Measurements from ENCODE around the gene ALG14. TPM values are rescaled to one million over a fixed set of nuclear protein-coding genes. Genes with fewer than 3 reads are reported as not detected.

The ALG14 gene
- polyA plus RNA-seq, 1 of the 3 experiments (the other 2 are of a cell fraction): 2.5 TPM

GRCh38 chr1:94988356-94988755, 84.4 kb downstream of the ALG14 start:
- Histone ChIP-seq H3K9ac (no peak overlapping the region), H3K9me3 (no peaks in the 10 kb centered on the region), H2AFZ (ENCODE audit: low read depth) (no peak overlapping the region), H3K27ac (ENCODE audit: low read depth in 2 of 2, low read length in 1 of 2) (no peak overlapping the region), H3F3A (replicated peaks; ENCODE audit: insufficient read depth) (no peaks in the 10 kb centered on the region), H4K20me1 (ENCODE audit: insufficient read depth) (no peaks in the 10 kb centered on the region), H3K27me3 (ENCODE audit: insufficient read depth) (no peaks in the 10 kb centered on the region), H3K4me2 (no peak overlapping the region), H3K36me3 (replicated peaks in 1 of 2; ENCODE audit: control insufficient read depth in 1 of 2, insufficient read depth in 2 of 2, low read length in 1 of 2) (no peaks in the 10 kb centered on the region), H3K4me1 (ENCODE audit: control insufficient read depth in 1 of 2, insufficient read depth in 2 of 2, low read depth in 1 of 2, low read length in 1 of 2) (peaks cover 17 to 18% of the 10 kb centered on the region in 2 experiments; a peak in 3 of 4 replicates), H3K9me2 (no peaks in the 10 kb centered on the region), H3K4me3 (ENCODE audit: low read depth in 2 of 2, low read length in 1 of 2) (no peak overlapping the region), H3K79me2 (ENCODE audit: insufficient read depth) (no peaks in the 10 kb centered on the region)
- TF ChIP-seq TCF12 (IDR thresholded peaks at IDR 0.05) (no peak), FOXJ3 (CRISPR knock-in tag; IDR thresholded peaks at IDR 0.05) (no peak), TEAD4 (IDR thresholded peaks at IDR 0.05; ENCODE audit: borderline replicate concordance, insufficient read depth) (no peak), SIN3A (IDR thresholded peaks at IDR 0.05; ENCODE audit: borderline replicate concordance, low read depth, low read length) (no peak), RFX5 (IDR thresholded peaks at IDR 0.05; ENCODE audit: low read length) (no peak), CTCF (IDR thresholded peaks at IDR 0.05) (no peak), FOXM1 (IDR thresholded peaks at IDR 0.05; ENCODE audit: low read depth) (no peak), GATA2 (CRISPR knock-in tag; IDR thresholded peaks at IDR 0.05) (no peak), TAF1 (IDR thresholded peaks at IDR 0.05; ENCODE audit: borderline replicate concordance, low read depth, low read length) (no peak), SMC3 (IDR thresholded peaks at IDR 0.05; ENCODE audit: low read depth, low read length) (no peak)
- TF ChIP-seq, protein P1, sequence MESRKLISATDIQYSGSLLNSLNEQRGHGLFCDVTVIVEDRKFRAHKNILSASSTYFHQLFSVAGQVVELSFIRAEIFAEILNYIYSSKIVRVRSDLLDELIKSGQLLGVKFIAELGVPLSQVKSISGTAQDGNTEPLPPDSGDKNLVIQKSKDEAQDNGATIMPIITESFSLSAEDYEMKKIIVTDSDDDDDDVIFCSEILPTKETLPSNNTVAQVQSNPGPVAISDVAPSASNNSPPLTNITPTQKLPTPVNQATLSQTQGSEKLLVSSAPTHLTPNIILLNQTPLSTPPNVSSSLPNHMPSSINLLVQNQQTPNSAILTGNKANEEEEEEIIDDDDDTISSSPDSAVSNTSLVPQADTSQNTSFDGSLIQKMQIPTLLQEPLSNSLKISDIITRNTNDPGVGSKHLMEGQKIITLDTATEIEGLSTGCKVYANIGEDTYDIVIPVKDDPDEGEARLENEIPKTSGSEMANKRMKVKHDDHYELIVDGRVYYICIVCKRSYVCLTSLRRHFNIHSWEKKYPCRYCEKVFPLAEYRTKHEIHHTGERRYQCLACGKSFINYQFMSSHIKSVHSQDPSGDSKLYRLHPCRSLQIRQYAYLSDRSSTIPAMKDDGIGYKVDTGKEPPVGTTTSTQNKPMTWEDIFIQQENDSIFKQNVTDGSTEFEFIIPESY (IDR thresholded peaks at IDR 0.05; ENCODE audit: borderline replicate concordance, low read depth): no peak
- TF ChIP-seq, protein P2, sequence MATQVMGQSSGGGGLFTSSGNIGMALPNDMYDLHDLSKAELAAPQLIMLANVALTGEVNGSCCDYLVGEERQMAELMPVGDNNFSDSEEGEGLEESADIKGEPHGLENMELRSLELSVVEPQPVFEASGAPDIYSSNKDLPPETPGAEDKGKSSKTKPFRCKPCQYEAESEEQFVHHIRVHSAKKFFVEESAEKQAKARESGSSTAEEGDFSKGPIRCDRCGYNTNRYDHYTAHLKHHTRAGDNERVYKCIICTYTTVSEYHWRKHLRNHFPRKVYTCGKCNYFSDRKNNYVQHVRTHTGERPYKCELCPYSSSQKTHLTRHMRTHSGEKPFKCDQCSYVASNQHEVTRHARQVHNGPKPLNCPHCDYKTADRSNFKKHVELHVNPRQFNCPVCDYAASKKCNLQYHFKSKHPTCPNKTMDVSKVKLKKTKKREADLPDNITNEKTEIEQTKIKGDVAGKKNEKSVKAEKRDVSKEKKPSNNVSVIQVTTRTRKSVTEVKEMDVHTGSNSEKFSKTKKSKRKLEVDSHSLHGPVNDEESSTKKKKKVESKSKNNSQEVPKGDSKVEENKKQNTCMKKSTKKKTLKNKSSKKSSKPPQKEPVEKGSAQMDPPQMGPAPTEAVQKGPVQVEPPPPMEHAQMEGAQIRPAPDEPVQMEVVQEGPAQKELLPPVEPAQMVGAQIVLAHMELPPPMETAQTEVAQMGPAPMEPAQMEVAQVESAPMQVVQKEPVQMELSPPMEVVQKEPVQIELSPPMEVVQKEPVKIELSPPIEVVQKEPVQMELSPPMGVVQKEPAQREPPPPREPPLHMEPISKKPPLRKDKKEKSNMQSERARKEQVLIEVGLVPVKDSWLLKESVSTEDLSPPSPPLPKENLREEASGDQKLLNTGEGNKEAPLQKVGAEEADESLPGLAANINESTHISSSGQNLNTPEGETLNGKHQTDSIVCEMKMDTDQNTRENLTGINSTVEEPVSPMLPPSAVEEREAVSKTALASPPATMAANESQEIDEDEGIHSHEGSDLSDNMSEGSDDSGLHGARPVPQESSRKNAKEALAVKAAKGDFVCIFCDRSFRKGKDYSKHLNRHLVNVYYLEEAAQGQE (IDR thresholded peaks at IDR 0.05; ENCODE audit: low read depth, low read length): no peak
- TF ChIP-seq, protein P3, sequence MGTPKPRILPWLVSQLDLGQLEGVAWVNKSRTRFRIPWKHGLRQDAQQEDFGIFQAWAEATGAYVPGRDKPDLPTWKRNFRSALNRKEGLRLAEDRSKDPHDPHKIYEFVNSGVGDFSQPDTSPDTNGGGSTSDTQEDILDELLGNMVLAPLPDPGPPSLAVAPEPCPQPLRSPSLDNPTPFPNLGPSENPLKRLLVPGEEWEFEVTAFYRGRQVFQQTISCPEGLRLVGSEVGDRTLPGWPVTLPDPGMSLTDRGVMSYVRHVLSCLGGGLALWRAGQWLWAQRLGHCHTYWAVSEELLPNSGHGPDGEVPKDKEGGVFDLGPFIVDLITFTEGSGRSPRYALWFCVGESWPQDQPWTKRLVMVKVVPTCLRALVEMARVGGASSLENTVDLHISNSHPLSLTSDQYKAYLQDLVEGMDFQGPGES (IDR thresholded peaks at IDR 0.05; ENCODE audit: low read depth, low read length): no peak
- ChIA-PET POLR2A (no interaction called here), CTCF (interaction anchor here (1.4 to 1.6 kb wide), 2 partner anchors 10 to 27 kb away, joined by 3 to 5 read pairs; no protein-coding TSS in a partner anchor)
- DNase-seq: no peak

Measured in SK-N-SH (cell line).